ENCODE results near the gene NPTXR.
"Not testable (repeated sequence)": the region's sequence is repeated elsewhere in the genome, so short reads cannot be mapped to it uniquely, and the experiment has no call there.

NPTXR gene

DNA sequence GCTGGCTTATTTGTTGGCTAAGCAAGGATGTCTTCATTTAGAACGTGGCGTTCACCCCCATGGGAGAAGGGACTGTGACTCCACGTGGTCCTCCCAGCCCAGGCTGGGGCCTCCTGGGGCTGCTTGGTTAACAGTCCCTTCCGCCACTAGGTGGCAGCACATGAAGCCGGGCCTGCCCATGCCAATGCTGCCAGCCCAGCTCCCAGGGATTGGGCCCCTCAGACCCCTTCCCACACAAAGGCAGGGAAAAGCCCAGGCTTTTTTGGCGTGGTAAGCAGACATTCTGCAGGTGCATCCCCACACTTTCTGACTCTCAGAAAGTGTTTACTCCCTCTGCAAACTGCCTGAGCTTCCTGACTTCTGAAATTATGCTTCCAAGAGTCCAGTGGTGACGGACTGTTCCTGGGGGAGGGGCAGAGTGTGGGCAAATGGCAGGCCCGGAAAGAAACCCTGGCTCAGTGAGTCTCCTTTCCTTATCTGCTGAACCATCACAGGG is 25.1 kb upstream of the NPTXR start:
- DNase-seq (ENCODE audit: low read depth, low spot score): no peak

DNA sequence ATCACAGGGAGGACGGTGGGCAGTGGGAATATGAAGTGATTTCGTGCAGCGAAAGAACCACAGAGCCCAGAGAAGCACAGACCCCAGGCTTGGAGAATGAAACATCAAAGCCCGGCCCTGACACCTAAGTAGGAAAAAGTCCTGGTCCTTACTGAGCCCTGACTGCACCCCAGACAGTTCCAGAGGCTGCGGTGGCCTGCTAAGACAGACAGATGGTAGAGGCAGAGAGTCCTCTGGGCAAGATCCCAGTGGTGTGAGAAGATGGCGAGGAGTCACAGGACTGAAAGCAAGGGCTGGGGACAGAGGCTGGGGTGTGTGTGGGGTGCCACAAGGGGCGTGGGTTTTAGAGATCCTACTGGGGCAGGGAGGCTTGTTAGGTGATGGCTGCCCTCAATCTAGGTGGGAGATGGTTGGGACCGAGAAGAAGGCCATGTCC is 24.5 kb upstream of the NPTXR start:
- DNase-seq (ENCODE audit: low read depth, low spot score): no peak

DNA sequence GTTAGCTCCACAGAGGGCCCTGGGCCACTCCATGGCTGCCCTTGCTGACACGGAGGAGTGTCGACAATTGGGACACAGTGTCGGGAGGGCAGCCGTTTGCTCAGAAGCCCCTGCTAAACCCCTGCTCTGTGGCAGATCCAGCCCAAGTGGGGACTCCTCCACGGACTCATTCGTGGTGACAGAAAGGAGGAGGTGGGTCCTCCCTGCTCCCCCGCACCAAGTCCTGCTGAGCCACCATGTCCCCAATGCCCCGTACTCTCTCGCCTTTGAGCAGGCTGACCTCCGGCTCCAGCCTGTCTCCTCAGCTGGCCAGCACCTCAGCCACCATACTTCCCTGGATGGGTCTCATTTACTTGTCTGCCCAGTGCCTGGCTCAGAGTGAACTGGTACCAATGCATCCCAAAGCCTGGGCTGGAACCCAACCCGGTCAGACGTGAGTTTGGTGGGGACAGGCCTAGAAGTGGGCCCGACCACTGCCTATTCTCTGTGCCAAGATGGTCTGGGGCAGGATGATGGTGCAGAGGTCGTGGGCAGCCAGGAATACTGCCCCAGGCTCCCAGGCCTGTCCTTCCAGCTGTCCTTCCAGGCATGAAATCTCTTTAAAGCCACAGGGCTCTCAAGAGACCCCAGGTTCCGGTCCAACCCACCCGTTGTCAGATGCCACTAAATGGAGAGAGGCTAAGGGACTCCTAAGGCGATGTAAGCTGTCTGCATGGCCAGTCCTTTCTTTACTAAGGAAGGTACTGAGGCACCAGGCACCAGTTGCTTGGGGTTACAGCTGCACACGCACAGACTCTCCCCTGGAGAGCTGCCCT is 23.9 kb upstream of the NPTXR start:
- no peak for DNase-seq (ENCODE audit: low read depth, low spot score)

DNA sequence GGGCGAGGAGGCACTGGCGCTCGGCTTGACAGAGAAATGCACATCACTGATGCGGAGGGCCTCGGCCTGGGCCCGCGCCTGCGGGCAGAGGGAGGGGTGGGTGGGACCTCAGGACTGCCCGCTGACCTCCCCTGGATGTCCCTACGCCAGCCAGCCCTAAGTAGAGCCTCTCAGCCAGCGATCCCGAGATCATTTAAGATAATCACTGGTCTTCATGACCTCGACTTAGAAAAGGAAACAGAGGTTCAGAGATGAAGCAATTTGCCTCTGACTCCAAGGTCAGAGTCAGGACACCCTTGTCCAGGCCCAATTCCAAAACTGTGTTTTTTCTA is 23.3 kb upstream of the NPTXR start:
- DNase-seq (ENCODE audit: low read depth, low spot score): no peak

DNA sequence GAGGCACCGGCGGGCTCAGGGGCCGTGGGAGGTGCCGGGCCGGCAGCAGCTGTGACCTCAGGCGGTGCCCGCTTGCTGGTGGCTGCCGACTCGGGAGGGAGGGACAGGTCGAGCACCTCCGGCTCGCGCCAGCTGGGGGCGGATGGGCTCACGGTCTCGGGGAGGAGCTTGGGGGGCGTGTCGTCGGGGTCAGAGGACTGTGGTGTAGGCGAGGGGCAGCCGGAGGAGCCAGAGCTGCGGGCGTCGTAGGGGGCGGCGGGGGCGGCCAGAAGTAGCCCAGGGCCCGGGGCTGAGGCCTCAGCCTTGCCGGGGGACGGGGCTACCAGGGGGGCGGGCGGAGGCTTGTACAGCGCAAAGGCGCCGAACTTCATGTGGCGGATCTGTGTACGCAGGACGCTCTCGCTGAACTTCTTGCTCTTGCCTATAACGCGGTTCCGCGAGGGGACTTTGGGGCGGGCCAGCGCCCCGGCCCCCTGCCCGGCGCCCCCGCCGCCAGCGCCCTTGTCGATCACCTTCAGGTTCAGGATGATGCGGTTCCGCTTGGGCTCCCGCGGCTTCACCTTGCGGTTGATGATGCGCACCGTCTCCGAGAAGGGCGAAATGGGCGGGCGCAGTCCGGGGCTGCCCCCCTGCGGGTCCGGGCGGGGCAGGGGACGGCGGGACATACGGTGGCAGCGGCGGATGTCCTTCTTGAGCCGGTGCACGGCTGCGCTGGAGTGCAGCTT is 22.7 kb upstream of the NPTXR start:
- DNase-seq (ENCODE audit: low read depth, low spot score): no peak

DNA sequence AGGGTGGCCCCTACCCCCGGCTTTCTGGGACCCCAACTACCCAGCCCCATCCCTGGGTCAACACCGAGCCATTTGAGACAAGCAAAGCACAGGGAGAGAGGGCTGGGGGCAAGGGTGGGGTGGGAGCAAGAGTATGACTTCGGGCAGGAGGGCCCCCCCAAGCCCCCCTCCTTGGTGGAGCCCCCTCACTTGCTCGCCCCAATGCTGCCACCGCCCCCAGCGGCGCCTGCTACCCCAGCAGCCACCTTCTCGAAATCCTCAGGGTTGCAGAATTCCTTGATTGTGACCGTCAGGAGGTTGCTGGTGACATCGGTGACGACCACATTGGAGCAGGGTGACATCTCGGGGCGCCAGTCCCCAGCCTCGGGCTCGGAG is 22.2 kb upstream of the NPTXR start:
- DNase-seq (ENCODE audit: low read depth, low spot score): no peak

DNA sequence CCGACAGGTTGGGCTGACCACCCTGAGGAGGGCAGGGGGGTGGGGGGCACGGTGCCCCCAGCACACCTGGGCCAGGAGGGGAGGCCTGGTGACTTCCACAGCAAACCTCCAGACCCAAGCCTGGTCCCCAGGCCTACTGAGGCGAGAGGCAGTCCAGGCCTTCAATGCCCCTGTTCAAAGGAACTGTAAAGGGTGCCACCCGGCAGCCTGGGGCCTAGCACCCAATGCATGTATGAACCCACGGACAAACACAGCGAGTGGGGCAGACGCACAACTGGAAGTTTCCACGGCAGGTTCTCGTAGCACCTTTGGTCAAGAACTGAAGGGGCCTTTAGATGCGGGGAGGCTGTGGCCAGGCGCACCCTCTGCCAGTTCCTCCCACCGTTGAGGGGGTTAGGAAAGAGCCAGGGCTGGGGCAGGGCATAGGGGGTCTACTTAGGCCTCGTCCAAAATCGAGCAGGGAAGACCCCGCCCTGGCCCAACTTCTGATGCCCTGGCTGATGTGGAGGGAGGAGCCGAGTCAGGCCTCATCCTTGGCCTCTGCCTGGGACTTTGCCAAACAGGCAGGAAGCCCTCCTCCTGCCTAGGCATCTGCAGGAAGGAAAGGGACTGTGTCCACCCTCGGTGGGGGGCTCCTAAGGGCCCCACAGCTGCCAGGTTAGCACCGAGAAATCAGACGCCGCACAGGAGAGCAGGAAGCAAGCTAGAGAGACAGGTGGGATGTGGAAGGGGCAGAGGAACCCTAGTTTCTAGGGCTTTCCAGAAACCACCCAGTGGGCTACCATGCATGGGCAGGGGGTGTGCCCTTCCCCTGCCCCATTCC is 21.6 kb upstream of the NPTXR start:
- DNase-seq (ENCODE audit: low read depth, low spot score): no peak

DNA sequence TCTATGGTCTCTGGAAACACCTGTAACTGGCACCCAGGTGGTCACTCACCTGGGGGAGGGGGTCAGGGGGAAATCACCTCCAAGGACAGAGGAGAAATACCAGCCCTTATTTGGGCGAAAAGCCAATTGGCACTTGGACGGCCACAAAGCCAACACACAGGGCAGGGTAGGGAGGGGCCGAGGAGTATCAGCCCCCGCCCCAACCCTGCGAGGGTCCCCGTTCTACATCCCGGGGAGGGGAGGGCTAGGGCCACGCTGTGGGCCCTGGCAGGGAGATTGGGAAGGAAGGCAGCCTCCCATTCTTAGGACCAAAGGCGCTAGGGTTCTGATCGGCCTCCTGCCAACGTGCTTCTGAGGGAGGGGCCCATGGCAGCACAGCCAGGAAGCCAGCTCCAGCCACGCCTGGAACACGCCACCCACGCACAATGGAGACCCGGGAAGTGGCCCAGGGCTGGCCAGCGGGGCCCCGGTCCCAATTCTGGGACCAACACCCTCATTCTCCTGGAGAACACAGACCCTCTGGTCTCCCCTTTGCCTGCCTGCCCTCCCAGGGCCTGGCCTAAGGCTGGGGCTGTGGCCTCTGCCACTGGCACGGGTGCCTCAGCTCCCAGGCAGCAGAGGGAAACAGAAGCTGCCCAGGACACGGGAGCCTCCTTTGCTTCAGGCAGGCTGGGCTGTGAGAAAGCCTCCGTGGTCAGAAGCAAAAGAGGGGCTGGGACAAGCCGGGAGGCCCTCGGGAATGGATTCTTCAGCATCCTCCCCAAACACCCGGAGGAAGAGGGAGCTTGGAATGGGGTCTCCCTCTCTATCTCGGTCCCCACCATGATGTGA is 20.7 kb upstream of the NPTXR start:
- no peak for DNase-seq (ENCODE audit: low read depth, low spot score)

DNA sequence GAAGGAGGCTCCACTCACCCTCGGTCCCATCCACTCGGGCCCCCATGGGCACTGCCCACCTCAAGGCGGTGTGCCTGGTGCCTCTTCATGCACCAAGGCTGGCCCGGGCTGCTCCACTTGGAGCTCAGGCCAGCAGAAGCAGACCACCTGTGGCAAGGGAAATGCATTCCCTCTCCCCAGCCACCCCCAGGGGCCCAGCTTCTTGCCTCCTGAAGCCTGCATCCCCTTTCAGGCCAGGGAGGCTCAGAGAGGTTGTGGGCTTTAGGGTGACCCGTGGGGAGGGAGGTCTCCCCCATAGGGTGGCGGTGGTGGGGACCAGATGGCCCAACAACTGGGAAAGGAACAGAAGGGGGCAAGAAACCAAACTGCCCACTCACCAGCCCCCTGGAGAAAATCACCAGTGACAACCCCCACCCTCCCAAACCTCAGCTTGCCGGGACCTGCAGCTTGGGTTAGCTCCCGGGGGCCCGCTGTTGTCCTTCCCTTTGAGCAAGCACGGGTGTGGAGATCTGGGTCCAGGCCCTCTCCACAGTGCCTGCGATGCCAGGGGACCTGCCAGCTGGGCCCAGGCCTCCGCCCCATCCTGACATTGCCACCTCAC is 19.8 kb upstream of the NPTXR start:
- no peak for DNase-seq (ENCODE audit: low read depth, low spot score)

DNA sequence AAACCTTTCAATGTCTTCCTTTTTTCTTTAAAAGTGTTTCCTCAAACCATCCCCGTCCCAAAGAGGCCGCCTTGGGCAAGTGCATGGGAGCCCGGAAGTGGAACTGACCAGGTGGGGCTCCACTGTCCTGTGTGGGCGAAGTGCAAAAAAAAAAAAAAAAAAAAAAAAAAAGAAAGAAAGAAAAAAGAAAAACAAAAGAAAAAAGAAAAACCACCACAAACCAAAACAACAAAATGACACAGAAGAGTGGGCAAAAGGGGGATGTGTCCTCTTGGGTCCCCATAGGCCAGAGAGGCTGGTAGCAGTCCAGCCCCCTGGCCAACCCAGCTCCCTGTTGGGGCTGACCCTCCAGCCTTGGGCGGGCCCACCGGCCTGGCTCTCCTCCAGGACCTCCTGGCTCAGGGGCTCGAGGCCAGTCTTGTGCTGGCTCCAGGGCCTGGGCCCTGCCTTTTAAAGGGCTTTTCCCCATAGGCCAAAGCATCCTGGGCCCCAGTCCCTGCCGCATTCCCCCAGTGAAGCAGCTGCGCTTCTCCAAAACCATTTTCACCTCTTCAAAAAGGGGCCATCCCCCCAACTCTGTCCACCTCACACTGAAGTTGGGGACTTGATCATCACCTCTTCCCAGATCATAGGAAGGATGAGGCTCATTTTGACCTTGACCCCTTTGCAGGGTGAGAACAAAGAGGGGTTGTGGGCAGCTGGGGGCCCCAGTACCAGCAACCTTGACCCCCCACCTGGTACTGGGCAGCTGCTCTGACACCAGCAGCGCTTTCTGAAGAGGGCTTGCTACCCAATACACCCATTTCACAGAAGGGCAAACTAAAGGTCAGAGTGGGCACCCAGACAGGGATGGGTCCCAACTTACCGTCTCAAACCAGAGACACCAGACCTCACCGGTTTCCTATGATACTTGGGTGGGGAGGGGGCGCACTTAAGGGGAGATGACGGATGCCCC is 18.8 kb upstream of the NPTXR start:
- DNase-seq (ENCODE audit: low read depth, low spot score): no peak

DNA sequence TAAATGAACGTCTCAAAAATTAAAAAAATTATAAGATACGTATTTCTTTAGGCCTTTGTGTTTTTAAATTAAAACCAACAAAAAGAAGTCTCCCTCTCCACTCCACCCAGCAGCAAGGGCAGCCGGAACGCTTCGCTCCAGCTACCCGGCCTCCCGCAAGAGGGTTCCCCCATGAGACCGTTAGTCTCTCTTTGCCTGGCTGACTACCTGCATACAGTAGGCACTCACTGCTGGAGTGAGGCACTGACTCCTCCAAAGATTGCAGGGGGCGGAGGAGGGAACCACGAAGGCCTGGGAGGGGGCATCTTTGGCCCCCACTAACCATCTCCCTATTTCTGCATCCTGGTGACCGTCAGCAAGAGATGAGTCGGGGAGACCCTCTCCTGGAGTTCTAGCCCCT is 18.1 kb upstream of the NPTXR start:
- DNase-seq (ENCODE audit: low read depth, low spot score): no peak

DNA sequence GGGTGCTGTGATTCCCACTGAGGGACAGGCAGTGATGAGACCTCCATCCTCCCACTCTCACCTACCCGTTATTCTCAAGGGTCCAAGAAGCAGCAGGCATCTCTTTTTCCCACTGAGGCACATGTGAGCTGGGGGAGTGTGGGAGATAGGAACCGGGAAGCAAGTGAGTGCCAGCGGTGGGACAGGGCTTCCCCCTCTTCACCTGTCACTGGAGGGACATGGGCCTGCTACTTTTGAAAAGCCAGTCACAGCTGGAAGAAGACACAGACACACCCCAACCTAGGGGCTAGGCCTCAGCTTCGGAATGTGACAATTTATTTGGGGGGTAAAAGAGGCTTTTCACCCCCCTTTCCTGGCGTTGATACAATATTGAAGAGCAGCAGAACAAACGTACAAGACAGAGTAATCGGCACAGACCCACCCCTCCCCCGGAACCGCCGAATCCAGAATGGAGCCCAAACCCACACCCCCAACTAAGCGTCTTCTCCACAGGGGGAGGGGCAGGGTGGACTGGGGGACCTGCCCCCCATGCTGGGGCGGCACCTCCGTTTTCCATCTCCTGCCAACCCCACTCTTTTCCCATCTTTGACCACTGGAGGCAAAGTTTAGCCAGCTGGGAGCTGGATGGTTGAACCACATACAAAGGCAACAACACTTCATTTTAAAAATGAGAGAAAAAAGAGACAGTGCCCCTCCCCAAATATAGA is 17.5 kb upstream of the NPTXR start:
- no peak for DNase-seq (ENCODE audit: low read depth, low spot score)

DNA sequence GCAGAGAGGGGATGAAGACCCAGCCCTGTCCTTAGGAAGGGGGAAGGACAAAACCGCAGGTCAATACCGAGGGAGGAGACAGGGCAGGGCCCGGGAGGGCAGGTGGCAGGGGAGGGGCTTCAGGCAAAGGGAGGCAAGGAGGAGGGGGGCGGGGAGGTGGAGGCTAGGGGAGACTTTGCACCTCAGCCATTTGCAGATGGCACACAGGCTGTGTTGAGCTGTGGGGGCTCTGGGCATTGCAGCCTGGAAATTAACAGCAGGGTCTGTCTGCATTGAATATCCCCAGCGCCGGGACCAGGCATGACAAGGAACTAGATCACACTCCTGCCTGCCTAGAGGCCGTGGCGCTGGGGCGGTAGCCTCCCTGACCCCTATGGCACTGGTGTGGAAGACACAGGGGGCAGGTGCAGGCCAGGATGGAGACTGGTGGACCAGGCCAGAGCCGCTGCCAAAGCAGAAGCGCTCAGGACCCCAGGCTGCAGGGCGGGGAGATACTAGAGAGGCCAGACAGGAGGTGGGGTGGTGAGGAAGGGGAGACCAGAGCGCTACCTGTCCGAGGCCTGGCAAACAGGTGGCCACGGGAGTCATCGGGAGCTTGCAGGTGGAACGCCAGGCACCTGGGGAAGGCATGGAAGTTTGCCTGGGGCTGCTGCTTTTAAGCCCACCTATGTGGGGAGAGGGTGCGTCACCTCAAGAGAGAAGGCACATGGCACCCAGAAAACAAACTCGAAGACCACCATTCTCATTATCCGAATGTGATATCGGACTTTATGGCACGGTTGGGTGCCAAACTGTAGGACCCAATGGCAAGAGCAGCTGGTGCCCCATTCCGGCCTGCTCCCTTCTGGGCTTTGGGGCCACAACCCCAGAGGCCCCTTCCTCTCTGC is 16.7 kb upstream of the NPTXR start:
- no peak for DNase-seq (ENCODE audit: low read depth, low spot score)

DNA sequence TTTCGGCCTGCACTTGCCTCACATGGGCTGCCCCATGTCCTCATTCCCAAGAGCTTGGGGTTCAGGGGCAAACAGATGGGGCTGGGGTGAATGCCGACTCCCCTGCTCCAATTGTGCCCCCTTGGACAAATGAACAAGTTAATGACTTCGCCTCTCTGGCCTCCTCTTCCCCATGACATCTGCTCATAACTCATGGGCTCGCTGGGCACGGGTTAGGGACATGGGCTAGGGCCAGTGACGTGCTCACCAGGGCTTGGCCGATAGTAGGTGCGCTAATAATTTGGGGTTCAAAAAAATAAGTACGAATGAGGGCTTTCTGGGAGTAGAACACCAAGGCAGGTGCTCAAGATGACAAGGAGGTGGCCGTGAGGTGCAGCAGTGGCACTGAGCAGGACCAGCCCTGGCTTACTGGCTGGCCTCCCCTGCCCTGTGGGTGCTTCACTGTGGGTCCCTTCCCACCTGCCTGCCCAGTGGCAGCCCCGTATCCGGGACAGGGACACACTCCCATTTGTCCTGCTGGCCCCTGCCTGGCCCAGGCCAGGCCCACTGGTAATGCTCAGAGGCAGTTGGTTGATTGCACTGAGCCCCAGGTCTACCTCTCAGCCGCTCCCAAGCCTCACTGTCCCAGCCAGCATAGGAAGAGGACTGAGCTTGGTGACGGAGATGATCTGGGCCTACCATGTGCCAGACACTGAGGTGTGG is 15.9 kb upstream of the NPTXR start:
- DNase-seq (ENCODE audit: low read depth, low spot score): no peak

DNA sequence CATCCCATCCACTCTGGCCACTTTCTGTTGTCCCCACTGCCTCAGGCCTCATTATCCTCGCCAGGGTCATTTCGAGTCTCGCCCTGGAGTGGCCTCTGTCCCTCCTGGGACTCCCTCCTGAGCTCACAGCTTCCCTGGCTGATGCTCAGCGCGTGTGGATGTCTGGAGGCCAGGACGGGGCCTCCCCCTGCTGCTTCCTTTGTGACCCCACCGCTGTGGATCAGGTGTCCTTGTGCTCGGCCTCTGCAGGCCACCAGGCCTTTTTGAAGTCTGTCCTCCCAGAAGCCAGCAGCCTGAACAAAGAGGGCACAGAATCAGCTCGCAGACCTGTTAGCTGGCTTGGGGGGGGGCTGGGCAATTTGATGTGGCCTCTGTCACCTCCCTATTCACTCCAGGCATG is 14.7 kb upstream of the NPTXR start:
- no peak for DNase-seq (ENCODE audit: low read depth, low spot score)

DNA sequence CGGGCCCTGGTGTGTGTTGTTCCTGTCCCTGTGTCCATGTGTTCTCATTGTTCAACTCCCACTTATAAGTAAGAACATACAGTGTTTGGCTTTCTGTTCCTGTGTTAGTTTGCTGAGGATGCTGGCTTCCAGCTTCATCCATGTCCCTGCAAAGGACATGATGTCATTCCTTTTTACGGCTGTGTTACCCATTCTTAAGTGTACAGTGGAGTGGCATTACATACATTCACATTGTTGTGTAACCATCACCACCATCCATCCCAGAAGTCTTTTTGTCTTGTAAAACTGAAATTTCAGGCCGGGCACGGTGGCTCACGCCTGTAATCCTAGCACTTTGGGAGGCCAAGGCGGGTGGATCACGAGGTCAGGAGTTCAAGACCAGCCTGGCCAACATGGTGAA is 10.6 kb upstream of the NPTXR start:
- DNase-seq (ENCODE audit: low read depth, low spot score): not testable (repeated sequence)

DNA sequence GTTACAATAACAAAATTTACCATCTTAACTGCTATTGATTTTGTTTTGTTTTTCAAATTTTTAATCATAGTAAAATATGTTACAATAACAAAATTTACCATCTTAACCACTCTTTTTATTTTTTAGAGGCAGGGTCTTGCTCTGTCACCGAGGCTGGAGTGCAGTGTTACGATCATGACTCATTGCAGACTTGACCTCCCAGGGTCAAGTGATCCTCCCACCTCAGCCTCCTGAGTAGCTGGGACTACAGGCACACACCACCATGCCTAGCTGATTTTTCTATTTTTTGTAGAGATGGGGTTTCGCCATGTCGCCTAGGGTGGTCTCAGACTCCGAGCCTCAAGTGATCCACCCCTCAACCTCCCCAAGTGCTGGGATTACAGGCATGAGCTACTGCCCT is 10.1 kb upstream of the NPTXR start:
- DNase-seq (ENCODE audit: low read depth, low spot score): not testable (repeated sequence)
